MV-4-11 (cell line): ENCODE measurements around the gene KCNB1.
"Not testable (repeated sequence)": the region's sequence is repeated elsewhere in the genome, so short reads cannot be mapped to it uniquely, and the experiment has no call there.

Experiments
- DNase-seq: peaks from one replicate; lab custom pipeline; 2025; lab: John Stamatoyannopoulos, UW

The KCNB1 gene

GRCh38 chr20:49319208-49319809, 163.2 kb downstream of the KCNB1 start:
- no peak for DNase-seq

- DNase-seq = no peak
Observed at GRCh38 chr20:49318430-49319207, 163.8 kb downstream of the KCNB1 start.

DNA sequence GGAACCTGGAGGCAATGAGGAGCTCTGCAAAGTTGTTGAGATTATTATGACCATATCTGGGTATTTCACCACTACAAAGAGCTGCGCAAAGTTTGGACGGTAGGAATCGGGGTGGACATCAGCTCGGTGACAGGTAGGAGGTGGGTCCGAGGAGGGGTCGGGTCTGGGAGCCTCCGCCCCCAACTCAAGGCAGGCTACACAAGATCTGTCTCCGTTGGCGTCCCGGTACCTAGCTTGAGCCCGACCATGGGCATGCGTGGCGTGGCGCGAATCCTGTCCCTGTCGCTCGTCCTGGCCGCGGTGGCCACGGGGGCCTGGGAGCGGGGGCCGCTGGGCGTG, 164.4 kb downstream of the KCNB1 start:
- no peak for DNase-seq

- no peak for DNase-seq
Observed at GRCh38 chr20:49316704-49317103, 165.8 kb downstream of the KCNB1 start.

GRCh38 chr20:49315580-49315979, 166.9 kb downstream of the KCNB1 start:
- no peak for DNase-seq

- not testable (repeated sequence) for DNase-seq
Observed at GRCh38 chr20:49314052-49314451, 168.4 kb downstream of the KCNB1 start.
